Vagina (tissue), 2 donors: Measurements from ENCODE around the gene NR4A1.

Experiments
- POLR2A ChIP-seq, 2 donors: fragments of 450-650 bp; IDR thresholded peaks; one replicate each; pipeline ENCODE4 v1.6.1; 2017; ENCODE audit warnings: antibody characterized with exemption in 2 of 2, mild to moderate bottlenecking in 2 of 2, moderate library complexity in 2 of 2
- POLR2AphosphoS5 ChIP-seq, 2 donors: sonication (generic); formaldehyde crosslinking; IDR thresholded peaks; one replicate each; pipeline ENCODE4 v1.9.0; 2017; ENCODE audit warnings: antibody characterized with exemption in 2 of 2, mild to moderate bottlenecking in 2 of 2, low read depth in 1 of 2; ENCODE audit not compliant: insufficient read depth in 1 of 2
- TF ChIP-seq, protein P1 (sequence below), 3 experiments: fragments of 450-650 bp in 2 of 3; fragments of 200-600 bp in 1 of 3; sonication (generic) in 1 of 3; IDR thresholded peaks; one replicate each; pipeline ENCODE4 v1.5.1; 2017 to 2019; ENCODE audit warnings: antibody characterized with exemption in 3 of 3, mild to moderate bottlenecking in 2 of 3, moderate library complexity in 2 of 3

GRCh38 chr12:52035926-52036325 is 15.3 kb upstream of the NR4A1 start:
- TF ChIP-seq, protein P1, sequence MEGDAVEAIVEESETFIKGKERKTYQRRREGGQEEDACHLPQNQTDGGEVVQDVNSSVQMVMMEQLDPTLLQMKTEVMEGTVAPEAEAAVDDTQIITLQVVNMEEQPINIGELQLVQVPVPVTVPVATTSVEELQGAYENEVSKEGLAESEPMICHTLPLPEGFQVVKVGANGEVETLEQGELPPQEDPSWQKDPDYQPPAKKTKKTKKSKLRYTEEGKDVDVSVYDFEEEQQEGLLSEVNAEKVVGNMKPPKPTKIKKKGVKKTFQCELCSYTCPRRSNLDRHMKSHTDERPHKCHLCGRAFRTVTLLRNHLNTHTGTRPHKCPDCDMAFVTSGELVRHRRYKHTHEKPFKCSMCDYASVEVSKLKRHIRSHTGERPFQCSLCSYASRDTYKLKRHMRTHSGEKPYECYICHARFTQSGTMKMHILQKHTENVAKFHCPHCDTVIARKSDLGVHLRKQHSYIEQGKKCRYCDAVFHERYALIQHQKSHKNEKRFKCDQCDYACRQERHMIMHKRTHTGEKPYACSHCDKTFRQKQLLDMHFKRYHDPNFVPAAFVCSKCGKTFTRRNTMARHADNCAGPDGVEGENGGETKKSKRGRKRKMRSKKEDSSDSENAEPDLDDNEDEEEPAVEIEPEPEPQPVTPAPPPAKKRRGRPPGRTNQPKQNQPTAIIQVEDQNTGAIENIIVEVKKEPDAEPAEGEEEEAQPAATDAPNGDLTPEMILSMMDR (IDR thresholded peaks at IDR 0.05): no peak
- TF ChIP-seq POLR2AphosphoS5 (IDR thresholded peaks at IDR 0.05; ENCODE audit: insufficient read depth in 1 of 2, low read depth in 1 of 2) (no peak), POLR2A (IDR thresholded peaks at IDR 0.05) (no peak)
